Activated T-helper 1 cell treated with anti-CD3 and anti-CD28 coated beads, Interleukin-12 subunit alpha, Interleukin-12 subunit beta, Interleukin-2, Interleukin-4 antibody, amounts not matched to agents 30 ng/mL and 10 ng/mL and 1 ng/mL, durations not matched to agents 14 hours and 24 hours and 36 hours (primary cell): ENCODE results near the gene IGSF9. TPM values are rescaled to one million over a fixed set of nuclear protein-coding genes. Genes with fewer than 3 reads are reported as not detected.

Experiments used
- DNase-seq: peaks from one replicate; pipeline ENCODE4 v3.0.0; 2021; ENCODE audit warnings: low spot score
- H3K27ac Mint-ChIP-seq: one replicate; pipeline ENCODE4 v1.8.0; 2021; ENCODE audit warnings: mild to moderate bottlenecking, mixed read lengths
- H3K27me3 Mint-ChIP-seq: one replicate; pipeline ENCODE4 v1.8.0; 2022; ENCODE audit warnings: mild to moderate bottlenecking, moderate library complexity, mixed read lengths; ENCODE audit not compliant: insufficient read depth
- H3K36me3 Mint-ChIP-seq: one replicate; pipeline ENCODE4 v1.8.0; 2021; ENCODE audit warnings: low read depth, mixed read lengths
- H3K4me1 Mint-ChIP-seq: one replicate; pipeline ENCODE4 v1.8.0; 2021; ENCODE audit warnings: low read depth, mixed read lengths
- H3K4me3 Mint-ChIP-seq: one replicate; pipeline ENCODE4 v1.8.0; 2021; ENCODE audit warnings: mild to moderate bottlenecking, moderate library complexity, mixed read lengths
- H3K9me3 Mint-ChIP-seq: one replicate; pipeline ENCODE4 v1.8.0; 2021; ENCODE audit warnings: mixed read lengths
- intact Hi-C: fragments of 100-400 bp; cut with micrococcal nuclease; formaldehyde crosslinking; loops from one replicate; pipeline ENCODE4 v1.15.1; 2024
- total RNA-seq: library from RNA; stranded (reverse); gene quantifications from 2 replicates; pipeline ENCODE4 v1.2.3, GENCODE V29; 2022

IGSF9 gene
- total RNA-seq, 1 donor from 2014 or later = not detected

- peak; percentile 60 for DNase-seq
- Mint-ChIP-seq H3K4me3 (peak overlapping the region; percentile 94), H3K9me3 (no peaks in the 10 kb centered on the region), H3K4me1 (peaks cover 57% of the 10 kb centered on the region), H3K27ac (peak overlapping the region; percentile 99), H3K27me3 (peaks cover 1% of the 10 kb centered on the region), H3K36me3 (peaks cover 32% of the 10 kb centered on the region)
- intact Hi-C loops = loop anchor here (5.0 to 10.0 kb wide), 2 partner anchors 912 to 1121 kb away; partner anchors contain the start of gene USF1
These were observed 21.2 kb downstream of the IGSF9 start for GRCh38 chr1:159924025-159924790.

DNA sequence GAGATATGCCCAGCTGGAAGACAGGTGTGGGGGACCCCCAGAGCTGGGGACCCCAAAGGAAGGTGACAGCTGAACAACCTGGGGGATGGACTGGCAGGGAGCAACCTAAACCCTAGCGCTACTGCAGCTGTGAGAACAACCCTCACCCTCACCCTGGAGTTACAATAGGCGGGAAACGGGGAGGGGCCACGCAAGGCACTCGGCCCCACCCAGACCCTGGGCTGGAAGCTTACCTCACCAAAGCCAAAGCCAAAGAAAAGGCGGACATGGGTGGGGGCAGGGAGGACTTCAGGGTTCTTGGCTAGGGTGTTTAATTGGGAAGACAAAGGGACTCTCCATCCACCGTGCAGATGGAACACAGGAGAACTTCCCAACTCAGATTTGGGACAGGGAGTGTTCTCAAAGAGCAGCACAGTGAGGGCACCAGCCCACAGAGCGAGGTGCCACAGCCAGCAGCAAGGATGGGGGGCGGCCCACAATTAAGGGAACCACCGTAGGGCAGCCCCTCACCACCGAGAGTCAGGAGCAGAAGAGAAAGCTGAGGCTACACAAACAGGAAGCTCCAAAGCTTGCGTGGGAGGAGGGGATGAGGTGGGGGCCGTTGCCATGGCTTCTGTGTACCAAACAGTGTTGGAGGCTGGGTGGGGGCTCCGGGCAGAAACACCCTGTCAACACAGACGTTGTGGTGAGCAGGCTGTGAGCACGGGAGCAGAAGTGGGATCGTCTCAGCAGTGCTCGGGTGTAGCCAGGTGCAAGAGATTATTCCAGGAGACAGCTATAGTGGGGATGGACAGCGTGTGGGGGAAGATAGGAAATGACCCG lies 22.0 kb downstream of the IGSF9 start:
- Mint-ChIP-seq H3K4me1 (peaks cover 58% of the 10 kb centered on the region), H3K36me3 (peaks cover 38% of the 10 kb centered on the region), H3K27me3 (peaks cover 1% of the 10 kb centered on the region), H3K9me3 (no peaks in the 10 kb centered on the region), H3K4me3 (peak overlapping the region; percentile 94), H3K27ac (peak overlapping the region; percentile 99)
- DNase-seq = peak; percentile 88
- intact Hi-C loops = loop anchor here (1.0 to 10.0 kb wide), 4 partner anchors 97 to 1121 kb away; partner anchors contain the start of genes SLAMF8 and USF1

DNA sequence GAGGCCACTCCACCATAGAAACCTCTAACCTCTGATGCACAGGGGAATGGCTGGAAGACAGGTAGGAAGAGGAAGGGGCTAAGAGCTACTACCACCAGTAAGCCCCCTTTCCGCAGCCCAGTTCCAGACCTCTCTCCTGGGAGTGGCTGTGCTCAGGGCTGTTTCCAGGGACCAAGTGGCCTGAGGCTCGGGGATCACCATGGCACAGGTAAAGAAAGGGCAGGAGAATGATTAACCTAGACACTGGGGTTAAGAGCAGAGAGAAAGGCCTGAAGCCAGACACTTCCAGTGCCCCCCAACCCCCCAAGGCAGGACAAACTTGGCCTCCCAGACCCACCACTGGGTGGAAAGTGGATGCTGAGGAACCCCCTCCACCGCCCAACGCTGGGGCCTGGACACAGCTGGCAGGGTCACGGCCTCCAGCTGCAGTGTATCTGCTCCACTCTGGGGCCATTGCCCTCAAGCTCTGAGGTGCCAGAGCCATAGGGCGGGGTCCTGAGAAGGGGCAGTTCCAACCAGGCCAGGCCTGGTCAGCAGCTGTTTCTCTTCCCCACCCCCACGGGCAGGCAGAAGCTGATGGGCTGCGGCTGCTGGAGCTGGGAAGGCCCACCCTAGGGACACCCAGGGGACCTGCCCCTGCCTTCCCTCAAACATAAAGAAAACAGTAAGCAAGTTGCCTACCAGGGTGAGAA lies 22.8 kb downstream of the IGSF9 start:
- Mint-ChIP-seq H3K9me3 (no peaks in the 10 kb centered on the region), H3K27me3 (peaks cover 1% of the 10 kb centered on the region), H3K4me1 (peaks cover 66% of the 10 kb centered on the region), H3K36me3 (peaks cover 46% of the 10 kb centered on the region), H3K27ac (peak overlapping the region; percentile 99), H3K4me3 (peak overlapping the region; percentile 94)
- DNase-seq = peak; percentile 27
- intact Hi-C loops = loop anchor here (1.0 to 10.0 kb wide), 4 partner anchors 96 to 1122 kb away; partner anchors contain the start of genes SLAMF8 and USF1

- Mint-ChIP-seq H3K9me3 (no peaks in the 10 kb centered on the region), H3K4me3 (peak overlapping the region; percentile 94), H3K4me1 (peaks cover 70% of the 10 kb centered on the region), H3K27ac (peak overlapping the region; percentile 99), H3K27me3 (peaks cover 1% of the 10 kb centered on the region), H3K36me3 (peaks cover 50% of the 10 kb centered on the region)
- DNase-seq = peak; percentile 19
- intact Hi-C loops = loop anchor here (5.0 to 10.0 kb wide), 2 partner anchors 910 to 1123 kb away; partner anchors contain the start of gene USF1
These were observed 23.5 kb downstream of the IGSF9 start for GRCh38 chr1:159921700-159922504.

DNA sequence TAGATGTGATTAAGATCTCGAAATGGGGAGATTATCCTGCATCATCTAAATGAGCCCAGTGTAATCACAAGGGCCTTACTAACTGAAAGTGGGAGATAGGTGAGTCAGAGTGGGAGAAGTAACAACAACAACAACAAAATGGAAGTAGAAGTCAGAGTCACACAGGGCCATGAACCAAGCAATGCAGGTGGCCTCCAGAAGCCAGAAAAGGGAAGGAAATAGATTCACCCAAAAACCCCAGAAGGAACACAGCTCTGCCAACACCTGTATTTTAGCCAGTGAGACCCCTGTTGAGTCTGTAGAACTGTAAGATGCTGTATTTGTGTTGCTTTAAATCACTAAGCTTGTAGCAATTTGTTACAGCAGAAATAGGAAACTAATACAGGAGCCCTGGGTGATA lies 24.2 kb downstream of the IGSF9 start:
- peak overlapping the region; percentile 94 for H3K4me3 Mint-ChIP-seq
- no peaks in the 10 kb centered on the region for H3K9me3 Mint-ChIP-seq
- peak overlapping the region; percentile 99 for H3K27ac Mint-ChIP-seq
- H3K27me3 Mint-ChIP-seq = peaks cover 1% of the 10 kb centered on the region
- peaks cover 55% of the 10 kb centered on the region for H3K36me3 Mint-ChIP-seq
- H3K4me1 Mint-ChIP-seq = peaks cover 63% of the 10 kb centered on the region
- intact Hi-C loops = loop anchor here (5.0 to 10.0 kb wide), 2 partner anchors 909 to 1124 kb away; partner anchors contain the start of gene USF1
- peak; percentile 27 for DNase-seq

- Mint-ChIP-seq H3K27me3 (peaks cover 1% of the 10 kb centered on the region), H3K27ac (peak overlapping the region; percentile 99), H3K9me3 (no peaks in the 10 kb centered on the region), H3K4me3 (peak overlapping the region; percentile 94), H3K4me1 (peaks cover 57% of the 10 kb centered on the region), H3K36me3 (peaks cover 58% of the 10 kb centered on the region)
- DNase-seq = no peak
- intact Hi-C loops = loop anchor here (5.0 to 10.0 kb wide), 2 partner anchors 908 to 1124 kb away; partner anchors contain the start of gene USF1
These were observed 24.8 kb downstream of the IGSF9 start for GRCh38 chr1:159920651-159921050.

DNA sequence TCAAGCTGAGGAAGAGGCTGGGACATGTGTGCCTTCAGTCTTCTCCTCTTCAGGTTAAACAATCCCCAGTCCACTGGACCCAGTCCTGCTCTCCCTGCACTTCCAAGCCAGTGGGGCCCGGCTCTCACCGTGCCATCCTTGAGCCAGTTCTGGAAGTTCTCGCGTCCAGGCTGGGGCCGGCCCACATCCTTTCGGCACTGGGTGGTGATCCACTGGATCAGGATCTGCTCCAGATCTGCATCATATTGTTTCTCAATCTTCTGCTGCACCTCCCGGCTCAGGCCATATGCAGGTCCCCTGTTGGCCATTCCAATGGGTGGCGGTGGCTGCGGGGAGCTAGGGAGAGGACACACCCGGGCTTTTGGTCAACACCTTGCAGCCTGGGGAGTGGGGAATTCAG lies 25.2 kb downstream of the IGSF9 start:
- no peaks in the 10 kb centered on the region for H3K9me3 Mint-ChIP-seq
- H3K27ac Mint-ChIP-seq = peak overlapping the region; percentile 99
- intact Hi-C loops = loop anchor here (5.0 to 10.0 kb wide), 2 partner anchors 908 to 1125 kb away; partner anchors contain the start of gene USF1
- H3K27me3 Mint-ChIP-seq = peaks cover 1% of the 10 kb centered on the region
- H3K36me3 Mint-ChIP-seq = peaks cover 58% of the 10 kb centered on the region
- H3K4me3 Mint-ChIP-seq = no peak overlapping the region
- DNase-seq = no peak
- H3K4me1 Mint-ChIP-seq = peaks cover 53% of the 10 kb centered on the region

- Mint-ChIP-seq H3K27me3 (peaks cover 1% of the 10 kb centered on the region), H3K4me1 (peaks cover 55% of the 10 kb centered on the region), H3K4me3 (no peak overlapping the region), H3K36me3 (peaks cover 61% of the 10 kb centered on the region), H3K9me3 (no peaks in the 10 kb centered on the region), H3K27ac (no peak overlapping the region)
- no peak for DNase-seq
- intact Hi-C loops = no loop called here
These were observed 26.1 kb downstream of the IGSF9 start for GRCh38 chr1:159919236-159919865.

DNA sequence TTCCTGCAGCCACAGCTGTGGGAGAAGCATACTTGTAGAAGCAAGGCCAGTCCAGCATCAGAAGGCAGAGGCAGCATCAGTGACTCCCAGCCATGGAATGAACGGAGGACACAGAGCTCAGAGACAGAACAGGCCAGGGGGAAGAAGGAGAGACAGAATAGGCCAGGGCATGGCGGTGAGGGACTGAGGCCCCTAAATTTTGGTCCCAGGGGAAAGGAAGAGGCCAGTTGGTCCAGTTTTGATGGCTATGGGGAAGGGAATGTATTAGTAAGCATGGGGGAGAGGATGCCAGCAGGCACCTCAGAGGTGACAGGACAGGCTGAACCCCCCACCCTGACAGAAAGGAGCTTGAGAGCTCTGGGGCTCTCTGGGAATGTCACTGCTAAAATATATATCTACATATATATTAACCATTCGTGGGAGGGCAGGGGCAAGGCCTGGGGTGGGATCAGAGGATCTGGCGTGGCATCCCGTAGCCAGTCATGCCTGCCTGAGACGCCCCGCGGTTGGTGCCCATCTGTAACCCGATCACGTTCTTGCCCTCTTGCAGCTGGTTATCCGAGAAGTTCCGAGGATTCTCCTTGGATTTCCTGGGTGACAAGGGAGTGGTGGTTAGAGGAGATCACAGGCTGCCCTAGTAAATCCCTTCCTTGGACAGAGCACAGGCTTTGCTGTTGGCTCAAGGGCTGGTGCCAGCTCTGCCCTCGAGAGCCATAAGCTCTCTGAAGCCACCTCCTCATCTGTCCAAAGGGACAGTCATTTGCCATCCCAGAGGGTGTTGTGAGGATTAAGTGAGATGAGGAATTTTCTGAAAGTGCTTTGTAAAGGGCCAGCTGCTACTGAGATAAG lies 26.8 kb downstream of the IGSF9 start:
- no peak overlapping the region for H3K4me3 Mint-ChIP-seq
- peaks cover 64% of the 10 kb centered on the region for H3K36me3 Mint-ChIP-seq

DNA sequence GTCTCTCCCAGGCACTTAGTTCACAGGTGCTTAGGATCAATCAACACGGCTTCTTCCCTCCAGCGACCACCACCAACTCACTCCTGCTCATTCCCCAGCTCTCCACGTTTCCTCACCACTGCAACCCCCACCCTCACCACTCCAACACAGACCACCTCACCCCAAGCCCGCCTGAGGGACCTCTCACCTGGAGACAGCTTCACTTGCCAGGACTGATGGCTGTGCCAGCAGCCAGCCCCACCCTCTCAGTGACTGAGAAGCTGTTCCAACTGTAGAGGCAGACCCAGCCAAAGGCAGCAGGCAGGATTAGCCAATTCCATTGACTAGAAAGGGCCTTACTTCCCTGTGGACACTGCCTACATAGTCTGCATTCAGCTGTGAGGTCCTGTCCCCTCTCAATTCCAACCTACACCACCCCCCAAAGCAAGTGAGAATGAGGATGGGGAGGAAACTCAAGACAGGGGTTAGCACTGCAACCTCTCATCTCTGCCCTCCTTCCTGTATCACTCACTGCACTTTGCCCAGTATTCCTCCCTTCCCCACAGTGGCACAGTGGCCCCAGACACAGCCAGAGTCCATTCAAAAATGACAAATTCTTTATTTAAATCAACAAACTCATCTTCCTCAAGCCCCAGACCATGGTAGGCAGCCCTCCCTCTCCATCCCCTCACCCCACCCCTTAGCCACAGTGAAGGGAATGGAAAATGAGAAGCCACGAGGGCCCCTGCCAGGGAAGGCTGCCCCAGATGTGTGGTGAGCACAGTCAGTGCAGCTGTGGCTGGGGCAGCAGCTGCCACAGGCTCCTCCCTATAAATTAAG lies 27.7 kb downstream of the IGSF9 start:
- H3K4me1 Mint-ChIP-seq = peaks cover 56% of the 10 kb centered on the region
- no peaks in the 10 kb centered on the region for H3K9me3 Mint-ChIP-seq
- H3K27ac Mint-ChIP-seq = peak overlapping the region; percentile 56

More for the DNA sequence above, 26.8 kb downstream of the IGSF9 start:
- Mint-ChIP-seq H3K27ac (peak overlapping the region; percentile 56), H3K27me3 (no peaks in the 10 kb centered on the region), H3K9me3 (no peaks in the 10 kb centered on the region), H3K4me1 (peaks cover 56% of the 10 kb centered on the region)
- intact Hi-C loops = no loop called here
- no peak for DNase-seq

More for the DNA sequence above, 27.7 kb downstream of the IGSF9 start:
- Mint-ChIP-seq H3K36me3 (peaks cover 63% of the 10 kb centered on the region), H3K27me3 (no peaks in the 10 kb centered on the region), H3K4me3 (no peak overlapping the region)
- intact Hi-C loops = no loop called here
- DNase-seq = no peak
